Keratinocyte (primary cell): ENCODE results near the gene FDX2. TPM values are rescaled to one million over a fixed set of nuclear protein-coding genes. Genes with fewer than 3 reads are reported as not detected.
A peak's percentile ranks its signal among the peaks of the same experiment; 100 is the strongest.

Experiments
- DNase-seq: peaks from one replicate; pipeline ENCODE4 v3.0.0-alpha.2; 2011; ENCODE audit warnings: low read depth, missing footprints, low spot score
- FAIRE-seq: peaks from 2 replicates; lab custom pipeline; 2011; peaks lifted over from hg19 to GRCh38; lab: Jason Lieb, UNC
- H2AFZ ChIP-seq: 2 replicates; pipeline ENCODE4 v1.6.0; 2012; ENCODE audit warnings: low read length, control low read depth, inconsistent platforms; ENCODE audit not compliant: control insufficient read depth
- H3K27ac ChIP-seq: 2 replicates; pipeline ENCODE4 v1.5.1; 2011; ENCODE audit warnings: low read length; ENCODE audit not compliant: control insufficient read depth, insufficient read depth
- H3K27me3 ChIP-seq: 3 replicates; pipeline ENCODE4 v1.6.0; 2011; ENCODE audit warnings: low read length; ENCODE audit not compliant: control insufficient read depth, insufficient read depth; ENCODE audit errors: extremely low read depth
- H3K36me3 ChIP-seq, 2 experiments: 2 replicates in 1 of 2; 3 replicates in 1 of 2; pipeline ENCODE4 v1.5.1; 2011; ENCODE audit warnings: low read length in 2 of 2, mild to moderate bottlenecking in 1 of 2; ENCODE audit not compliant: control insufficient read depth in 2 of 2, insufficient read depth in 2 of 2; ENCODE audit errors: extremely low read depth in 1 of 2
- H3K4me1 ChIP-seq: 3 replicates; pipeline ENCODE4 v1.5.1; 2011; ENCODE audit warnings: low read length; ENCODE audit not compliant: control insufficient read depth, insufficient read depth; ENCODE audit errors: extremely low read depth
- H3K4me2 ChIP-seq: 3 replicates; pipeline ENCODE4 v1.6.0; 2011; ENCODE audit warnings: low read depth, low read length; ENCODE audit not compliant: control insufficient read depth, insufficient read depth; ENCODE audit errors: extremely low read depth
- H3K4me3 ChIP-seq, 3 experiments: fragments of 200-600 bp in 1 of 3; sonication (generic) in 1 of 3; 2 replicates in 2 of 3; 3 replicates in 1 of 3; pipeline ENCODE4 v1.5.1; 2011 to 2016; ENCODE audit warnings: low read length in 3 of 3, mild to moderate bottlenecking in 3 of 3, control low read depth in 2 of 3, inconsistent platforms in 1 of 3, low read depth in 1 of 3, mixed read lengths in 1 of 3, mixed run types in 1 of 3, moderate library complexity in 1 of 3; ENCODE audit not compliant: control insufficient read depth in 2 of 3, insufficient read depth in 2 of 3; ENCODE audit errors: extremely low read depth in 1 of 3
- H3K79me2 ChIP-seq: 2 replicates; pipeline ENCODE4 v1.6.0; 2012; ENCODE audit warnings: low read length; ENCODE audit not compliant: control insufficient read depth, insufficient read depth
- H3K9ac ChIP-seq: 3 replicates; pipeline ENCODE4 v1.6.0; 2011; ENCODE audit warnings: low read length; ENCODE audit not compliant: control insufficient read depth, insufficient read depth; ENCODE audit errors: extremely low read depth
- H3K9me1 ChIP-seq: 3 replicates; pipeline ENCODE4 v1.6.0; 2011; ENCODE audit warnings: low read length; ENCODE audit not compliant: control insufficient read depth, insufficient read depth; ENCODE audit errors: extremely low read depth
- H3K9me3 ChIP-seq: 2 replicates; pipeline ENCODE4 v1.5.1; 2012; ENCODE audit warnings: low read depth, low read length; ENCODE audit not compliant: control insufficient read depth
- H4K20me1 ChIP-seq: 3 replicates; pipeline ENCODE4 v1.6.0; 2011; ENCODE audit warnings: low read length; ENCODE audit not compliant: control insufficient read depth, insufficient read depth; ENCODE audit errors: extremely low read depth
- CTCF ChIP-seq, 3 experiments: IDR thresholded peaks in 1 of 3; conservative IDR thresholded peaks in 1 of 3; optimal IDR thresholded peaks in 1 of 3; 2 replicates in 2 of 3; 3 replicates in 1 of 3; pipeline versions ENCODE3 to v1.5.1; 2011; ENCODE audit warnings: low read length in 3 of 3, mild to moderate bottlenecking in 3 of 3, moderate library complexity in 2 of 3, control low read depth in 1 of 3, inconsistent platforms in 1 of 3; ENCODE audit not compliant: insufficient read depth in 2 of 3; ENCODE audit errors: extremely low read depth in 1 of 3
- EZH2 ChIP-seq: IDR thresholded peaks from one replicate; pipeline ENCODE4 v1.6.1; 2012; ENCODE audit warnings: inconsistent platforms, mild to moderate bottlenecking, low read length, moderate library complexity
- dilution Hi-C: fragments of 300-500 bp; cut with MboI; formaldehyde crosslinking; loops from one replicate; pipeline ENCODE4 v1.7.0; 2020; ENCODE audit warnings: low sequenced_read_pairs; ENCODE audit not compliant: extremely low pct_ligation_motif_present
- polyA plus RNA-seq, 5 experiments: library from polyadenylated mRNA; depleted of rRNA in 3 of 5; stranded (reverse) in 3 of 5; stranded (forward) in 1 of 5; unstranded in 1 of 5; fragments of >200 nt; gene quantifications; 1 replicate in 1 of 5; 2 replicates in 3 of 5; 3 replicates in 1 of 5; pipeline versions ENCODE4 v1.2.1 to v1.2.3, GENCODE V29; 2011 to 2012; ENCODE audit warnings: missing spikeins in 2 of 5, low read depth in 1 of 5, low replicate concordance in 1 of 5

Gene FDX2
- polyA plus RNA-seq, 1 donor (not counting 4 experiments of a cell fraction or from before 2014, with no cell fraction given): 19.2 TPM

- Histone ChIP-seq H3K27me3 (peaks cover 90% of the 10 kb centered on the region), H4K20me1 (no peaks in the 10 kb centered on the region), H3K4me3 (peak overlapping the region; percentile 31 to 66 (median 57)), H3K9me1 (no peaks in the 10 kb centered on the region), H3K79me2 (no peaks in the 10 kb centered on the region), H3K4me2 (peak overlapping the region; percentile 90), H3K36me3 (no peaks in the 10 kb centered on the region), H3K9ac (no peak overlapping the region), H3K4me1 (peaks cover 24% of the 10 kb centered on the region), H2AFZ (peak overlapping the region; percentile 36), H3K27ac (no peak overlapping the region), H3K9me3 (no peaks in the 10 kb centered on the region)
- FAIRE-seq (no peak), DNase-seq (no peak)
- dilution Hi-C loops: no loop called here
- TF ChIP-seq CTCF (optimal IDR thresholded peaks at IDR 0.05 in 1 of 3, IDR thresholded peaks at IDR 0.05 in 1 of 3, conservative IDR thresholded peaks at IDR 0.05 in 1 of 3; ENCODE audit: extremely low read depth in 1 of 3, insufficient read depth in 2 of 3, low read length in 3 of 3): no peak
- TF ChIP-seq EZH2: no peak
These were observed 23.5 kb downstream of the FDX2 start for GRCh38 chr19:10292206-10292788.

- Histone ChIP-seq H3K27me3 (peaks cover 88% of the 10 kb centered on the region), H2AFZ (peak overlapping the region; percentile 56), H3K27ac (no peak overlapping the region), H3K4me1 (peaks cover 27% of the 10 kb centered on the region), H3K9me1 (no peaks in the 10 kb centered on the region), H3K4me3 (peak overlapping the region; percentile 31 to 66 (median 57)), H3K4me2 (peak overlapping the region; percentile 90), H3K9ac (peak overlapping the region; percentile 28), H3K79me2 (no peaks in the 10 kb centered on the region), H4K20me1 (no peaks in the 10 kb centered on the region), H3K9me3 (no peaks in the 10 kb centered on the region), H3K36me3 (no peaks in the 10 kb centered on the region)
- no peak for FAIRE-seq
- peak; percentile 33 for TF ChIP-seq EZH2
- no peak for TF ChIP-seq CTCF (optimal IDR thresholded peaks at IDR 0.05 in 1 of 3, IDR thresholded peaks at IDR 0.05 in 1 of 3, conservative IDR thresholded peaks at IDR 0.05 in 1 of 3; ENCODE audit: extremely low read depth in 1 of 3, insufficient read depth in 2 of 3, low read length in 3 of 3)
- dilution Hi-C loops: no loop called here
- no peak for DNase-seq
These were observed 24.1 kb downstream of the FDX2 start for GRCh38 chr19:10291554-10292205.
